Measurements from ENCODE around the gene C6orf62.

GRCh38 chr6:24655215-24655614 lies 63.7 kb downstream of the C6orf62 start:
- TF ChIP-seq CTCF (IDR thresholded peaks at IDR 0.05; ENCODE audit: poor library complexity) (no peak), EZH2 (IDR thresholded peaks at IDR 0.05; ENCODE audit: borderline replicate concordance) (no peak)
